Measurements from ENCODE around the gene FGD3.

FGD3 gene

GRCh38 chr9:93054758-93055704, 107.7 kb downstream of the FGD3 start:
- DNase-seq (ENCODE audit: low read depth): no peak
- no peak overlapping the region for H3K4me3 ChIP-seq (ENCODE audit: control insufficient read depth, low read depth, low read length)
- no peak for TF ChIP-seq CTCF (IDR thresholded peaks at IDR 0.05; ENCODE audit: control insufficient read depth, insufficient read depth, low read depth, low read length, missing control alignments)

GRCh38 chr9:93057042-93057702, 109.8 kb downstream of the FGD3 start:
- no peak for TF ChIP-seq CTCF (IDR thresholded peaks at IDR 0.05; ENCODE audit: control insufficient read depth, insufficient read depth, low read depth, low read length, missing control alignments)
- no peak for DNase-seq (ENCODE audit: low read depth)
- H3K4me3 ChIP-seq (ENCODE audit: control insufficient read depth, low read depth, low read length): no peak overlapping the region

GRCh38 chr9:93057703-93058354, 110.5 kb downstream of the FGD3 start:
- no peak for TF ChIP-seq CTCF (IDR thresholded peaks at IDR 0.05; ENCODE audit: control insufficient read depth, insufficient read depth, low read depth, low read length, missing control alignments)
- no peak for DNase-seq (ENCODE audit: low read depth)
- H3K4me3 ChIP-seq (ENCODE audit: control insufficient read depth, low read depth, low read length): no peak overlapping the region

- no peak for DNase-seq (ENCODE audit: low read depth)
- no peak within 1 kb of the TSS for H3K4me3 ChIP-seq (ENCODE audit: control insufficient read depth, low read depth, low read length)
- no peak for TF ChIP-seq CTCF (IDR thresholded peaks at IDR 0.05; ENCODE audit: control insufficient read depth, insufficient read depth, low read depth, low read length, missing control alignments)
Measured at GRCh38 chr9:93058355-93059010, 111.2 kb downstream of the FGD3 start, which contains the start of gene SUSD3. Gene SUSD3, plus strand, starts transcription at chr9:93058701. Its CDS starts 42 bp downstream, at chr9:93058743.

- no peak for DNase-seq (ENCODE audit: low read depth)
- no peak for TF ChIP-seq CTCF (IDR thresholded peaks at IDR 0.05; ENCODE audit: control insufficient read depth, insufficient read depth, low read depth, low read length, missing control alignments)
- H3K4me3 ChIP-seq (ENCODE audit: control insufficient read depth, low read depth, low read length): no peak overlapping the region
Measured at GRCh38 chr9:93059011-93059714, 111.8 kb downstream of the FGD3 start.
